Renal cortical epithelial cell (primary cell): ENCODE data around the gene AVP. TPM values are rescaled to one million over a fixed set of nuclear protein-coding genes. Genes with fewer than 3 reads are reported as not detected.

Experiments
- DNase-seq: peaks from one replicate; pipeline ENCODE4 v3.0.0-alpha.2; 2011; ENCODE audit warnings: low read depth
- total RNA-seq: library from RNA; depleted of rRNA; stranded (reverse); fragments of >200 nt; gene quantifications from 2 replicates; pipeline ENCODE4 v1.2.3, GENCODE V29; 2014

AVP gene
- total RNA-seq, 1 donor from 2014 or later: not detected

GRCh38 chr20:3047486-3048419 lies 36.8 kb downstream of the AVP start:
- no peak for DNase-seq

GRCh38 chr20:3046677-3047462 lies 37.7 kb downstream of the AVP start:
- DNase-seq: peak; percentile 47

- peak; percentile 51 for DNase-seq
Observed at GRCh38 chr20:3045816-3046676, 38.5 kb downstream of the AVP start, which contains the start of gene MRPS26. MRPS26 (plus strand) TSS chr20:3046052; CDS start chr20:3046069, 17 bp downstream.

GRCh38 chr20:3045042-3045815 lies 39.3 kb downstream of the AVP start:
- peak; percentile 42 for DNase-seq

- no peak for DNase-seq
Observed at GRCh38 chr20:3044336-3044965, 40.1 kb downstream of the AVP start.

GRCh38 chr20:3043322-3043721 lies 41.2 kb downstream of the AVP start, which contains the start of gene GNRH2:
GNRH2 (plus strand) TSS chr20:3043622; CDS start chr20:3044415, 793 bp downstream.
- DNase-seq: no peak

GRCh38 chr20:3042625-3043024 lies 41.9 kb downstream of the AVP start:
- DNase-seq: no peak

- DNase-seq: no peak
Observed at GRCh38 chr20:3041854-3042409, 42.6 kb downstream of the AVP start.

- DNase-seq: no peak
Observed at GRCh38 chr20:3040086-3040485, 44.4 kb downstream of the AVP start.

GRCh38 chr20:3039426-3039825 lies 45.1 kb downstream of the AVP start:
- DNase-seq: no peak

- no peak for DNase-seq
Observed at GRCh38 chr20:3038454-3038853, 46.1 kb downstream of the AVP start.

GRCh38 chr20:3037654-3038053 lies 46.9 kb downstream of the AVP start:
- DNase-seq: no peak

GRCh38 chr20:3032624-3033023 lies 51.9 kb downstream of the AVP start:
- DNase-seq: no peak

Other genes starting within 250 kb of the AVP start
- gene PCED1A, start 244.1 kb downstream of the AVP start, total RNA-seq: 19.4 and 33.5 TPM in 2 replicates
- gene VPS16, start 244.0 kb downstream of the AVP start, total RNA-seq: 43.8 and 46.0 TPM in 2 replicates
- 31.3 and 50.6 TPM in 2 replicates for gene PTPRA, start 211.2 kb downstream of the AVP start, total RNA-seq
- gene GNRH2, start 41.1 kb downstream of the AVP start, total RNA-seq: not detected in 2 replicates
- 31.2 and 36.6 TPM in 2 replicates for gene MRPS26, start 38.7 kb downstream of the AVP start, total RNA-seq
- not detected in 2 replicates for gene OXT, start 13.1 kb downstream of the AVP start, total RNA-seq
- 22.7 and 29.4 TPM in 2 replicates for gene FASTKD5, start 75.1 kb upstream of the AVP start, total RNA-seq
- gene UBOX5, start 75.1 kb upstream of the AVP start, total RNA-seq: 2.1 and 4.2 TPM in 2 replicates
- 21.7 and 23.5 TPM in 2 replicates for gene LZTS3, start 88.8 kb upstream of the AVP start, total RNA-seq
- 26.6 and 68.0 TPM in 2 replicates for gene DDRGK1, start 120.0 kb upstream of the AVP start, total RNA-seq
- 24.6 and 43.1 TPM in 2 replicates for gene ITPA, start 124.8 kb upstream of the AVP start, total RNA-seq
- 3.1 and 3.8 TPM in 2 replicates for gene SLC4A11, start 154.5 kb upstream of the AVP start, total RNA-seq